Muscle of back (tissue), 11 donors: Measurements from ENCODE around the gene SLC25A13. TPM values are rescaled to one million over a fixed set of nuclear protein-coding genes. Genes with fewer than 3 reads are reported as not detected.
A peak's percentile ranks its signal among the peaks of the same experiment; 100 is the strongest.

Experiments used
- DNase-seq, 3 donors: peaks; one replicate each; pipeline versions ENCODE4 v3.0.0 to v3.0.0-alpha.2; 2013
- polyA plus RNA-seq, 10 donors: library from polyadenylated mRNA; unstranded; fragments of 120-200 nt; gene quantifications; one replicate each; pipeline ENCODE4 v1.2.1, GENCODE V29; 2013; ENCODE audit not compliant: insufficient read length in 10 of 10

Gene SLC25A13
- polyA plus RNA-seq, 10 donors = 9.4 to 15.2 (median 11.8) TPM

GRCh38 chr7:96204601-96205000 is 117.3 kb downstream of the SLC25A13 start:
- no peak for DNase-seq

GRCh38 chr7:96203786-96204185 is 118.1 kb downstream of the SLC25A13 start:
- no peak for DNase-seq

GRCh38 chr7:96202102-96202501 is 119.8 kb downstream of the SLC25A13 start:
- DNase-seq = no peak

GRCh38 chr7:96200740-96201139 is 121.2 kb downstream of the SLC25A13 start:
- no peak for DNase-seq

GRCh38 chr7:96199421-96199820 is 122.5 kb downstream of the SLC25A13 start:
- no peak for DNase-seq

- no peak for DNase-seq
Observed at GRCh38 chr7:96198047-96198636, 123.8 kb downstream of the SLC25A13 start.

GRCh38 chr7:96196676-96197075 is 125.2 kb downstream of the SLC25A13 start:
- DNase-seq = no peak

GRCh38 chr7:96189129-96189820 is 132.6 kb downstream of the SLC25A13 start:
- DNase-seq = peak in 1 of 3 donors; percentile 45

GRCh38 chr7:96188591-96188991 is 133.3 kb downstream of the SLC25A13 start:
- DNase-seq = peak in 1 of 3 donors; percentile 36

GRCh38 chr7:96188174-96188581 is 133.7 kb downstream of the SLC25A13 start:
- DNase-seq = peak in 1 of 3 donors; percentile 47

- no peak for DNase-seq
Observed at GRCh38 chr7:96187735-96188134, 134.2 kb downstream of the SLC25A13 start.

GRCh38 chr7:96184783-96185182 is 137.1 kb downstream of the SLC25A13 start:
- DNase-seq = no peak

- DNase-seq = peak in 1 of 3 donors; percentile 36
Observed at GRCh38 chr7:96183163-96183670, 138.7 kb downstream of the SLC25A13 start.

- DNase-seq = no peak
Observed at GRCh38 chr7:96182424-96183158, 139.3 kb downstream of the SLC25A13 start.

- DNase-seq = no peak
Observed at GRCh38 chr7:96181174-96181573, 140.7 kb downstream of the SLC25A13 start.

- DNase-seq = peak in 2 of 3 donors; percentile 17 to 37
Observed at GRCh38 chr7:96179837-96180236, 142.1 kb downstream of the SLC25A13 start.

GRCh38 chr7:96179341-96179740 is 142.6 kb downstream of the SLC25A13 start:
- no peak for DNase-seq

- no peak for DNase-seq
Observed at GRCh38 chr7:96178581-96178980, 143.3 kb downstream of the SLC25A13 start.

GRCh38 chr7:96177353-96177752 is 144.5 kb downstream of the SLC25A13 start:
- no peak for DNase-seq

- no peak for DNase-seq
Observed at GRCh38 chr7:96174812-96175211, 147.1 kb downstream of the SLC25A13 start.

GRCh38 chr7:96173781-96174180 is 148.1 kb downstream of the SLC25A13 start:
- DNase-seq = no peak

GRCh38 chr7:96169439-96169838 is 152.5 kb downstream of the SLC25A13 start:
- no peak for DNase-seq

GRCh38 chr7:96167424-96167823 is 154.5 kb downstream of the SLC25A13 start:
- DNase-seq = no peak
